Neutrophil (primary cell): ENCODE results near the gene PCBD1.

Experiments
- H3K27ac ChIP-seq: fragments of 200-600 bp; sonication (generic); 2 replicates; pipeline ENCODE4 v1.5.1; 2016; ENCODE audit warnings: mild to moderate bottlenecking, moderate library complexity
- H3K27me3 ChIP-seq: fragments of 200-600 bp; sonication (generic); 2 replicates; pipeline ENCODE4 v1.6.0; 2016; ENCODE audit warnings: mild to moderate bottlenecking
- H3K36me3 ChIP-seq: fragments of 200-600 bp; sonication (generic); 2 replicates; pipeline ENCODE4 v1.5.1; 2017
- H3K4me1 ChIP-seq, 2 experiments: fragments of 200-600 bp in 1 of 2; sonication (generic) in 1 of 2; 1 replicate in 1 of 2; 2 replicates in 1 of 2; pipeline versions ENCODE4 v1.5.1 to v1.6.1; 2013 to 2016; ENCODE audit warnings: low read depth in 1 of 2, low read length in 1 of 2, mild to moderate bottlenecking in 1 of 2, moderate library complexity in 1 of 2; ENCODE audit not compliant: control insufficient read depth in 1 of 2, insufficient read depth in 1 of 2
- H3K4me3 ChIP-seq, 2 experiments: fragments of 200-600 bp in 1 of 2; sonication (generic) in 1 of 2; 1 replicate in 1 of 2; 2 replicates in 1 of 2; pipeline ENCODE4 v1.5.1; 2013 to 2016; ENCODE audit warnings: low read depth in 1 of 2, low read length in 1 of 2, mild to moderate bottlenecking in 1 of 2, moderate library complexity in 1 of 2
- H3K9me3 ChIP-seq: fragments of 200-600 bp; sonication (generic); 2 replicates; pipeline ENCODE4 v1.5.1; 2016
- TF ChIP-seq, protein P1 (sequence below): fragments of 200-600 bp; sonication (generic); IDR thresholded peaks from 2 replicates; pipeline ENCODE4 v1.5.1; 2016; ENCODE audit warnings: antibody characterized with exemption

The PCBD1 gene

DNA sequence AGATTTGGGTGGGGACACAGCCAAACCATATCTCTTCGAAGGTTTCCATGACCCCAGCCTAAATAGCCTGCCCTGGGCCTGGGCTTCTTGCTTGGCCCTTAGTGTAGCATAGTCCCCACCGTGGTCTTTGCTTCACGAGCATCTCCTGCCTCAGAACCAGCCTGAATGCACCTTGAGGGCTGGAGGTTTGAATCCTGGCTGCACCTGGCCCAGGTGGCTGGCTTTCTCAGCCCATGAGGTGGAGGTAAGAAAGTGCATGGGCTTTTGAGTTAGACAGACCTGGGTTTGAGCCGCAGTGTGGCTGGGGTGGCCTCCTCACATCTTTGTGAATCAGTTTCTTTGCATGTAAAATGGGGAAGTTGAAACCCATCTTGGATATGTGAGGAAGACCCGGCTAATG, 24.2 kb upstream of the PCBD1 start:
- no peaks in the 10 kb centered on the region for H3K9me3 ChIP-seq
- no peak overlapping the region for H3K4me3 ChIP-seq
- TF ChIP-seq, protein P1, sequence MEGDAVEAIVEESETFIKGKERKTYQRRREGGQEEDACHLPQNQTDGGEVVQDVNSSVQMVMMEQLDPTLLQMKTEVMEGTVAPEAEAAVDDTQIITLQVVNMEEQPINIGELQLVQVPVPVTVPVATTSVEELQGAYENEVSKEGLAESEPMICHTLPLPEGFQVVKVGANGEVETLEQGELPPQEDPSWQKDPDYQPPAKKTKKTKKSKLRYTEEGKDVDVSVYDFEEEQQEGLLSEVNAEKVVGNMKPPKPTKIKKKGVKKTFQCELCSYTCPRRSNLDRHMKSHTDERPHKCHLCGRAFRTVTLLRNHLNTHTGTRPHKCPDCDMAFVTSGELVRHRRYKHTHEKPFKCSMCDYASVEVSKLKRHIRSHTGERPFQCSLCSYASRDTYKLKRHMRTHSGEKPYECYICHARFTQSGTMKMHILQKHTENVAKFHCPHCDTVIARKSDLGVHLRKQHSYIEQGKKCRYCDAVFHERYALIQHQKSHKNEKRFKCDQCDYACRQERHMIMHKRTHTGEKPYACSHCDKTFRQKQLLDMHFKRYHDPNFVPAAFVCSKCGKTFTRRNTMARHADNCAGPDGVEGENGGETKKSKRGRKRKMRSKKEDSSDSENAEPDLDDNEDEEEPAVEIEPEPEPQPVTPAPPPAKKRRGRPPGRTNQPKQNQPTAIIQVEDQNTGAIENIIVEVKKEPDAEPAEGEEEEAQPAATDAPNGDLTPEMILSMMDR = no peak
- H3K27ac ChIP-seq = no peak overlapping the region
- peaks cover 8% of the 10 kb centered on the region for H3K27me3 ChIP-seq
- H3K36me3 ChIP-seq = no peaks in the 10 kb centered on the region
- H3K4me1 ChIP-seq = no peaks in the 10 kb centered on the region

DNA sequence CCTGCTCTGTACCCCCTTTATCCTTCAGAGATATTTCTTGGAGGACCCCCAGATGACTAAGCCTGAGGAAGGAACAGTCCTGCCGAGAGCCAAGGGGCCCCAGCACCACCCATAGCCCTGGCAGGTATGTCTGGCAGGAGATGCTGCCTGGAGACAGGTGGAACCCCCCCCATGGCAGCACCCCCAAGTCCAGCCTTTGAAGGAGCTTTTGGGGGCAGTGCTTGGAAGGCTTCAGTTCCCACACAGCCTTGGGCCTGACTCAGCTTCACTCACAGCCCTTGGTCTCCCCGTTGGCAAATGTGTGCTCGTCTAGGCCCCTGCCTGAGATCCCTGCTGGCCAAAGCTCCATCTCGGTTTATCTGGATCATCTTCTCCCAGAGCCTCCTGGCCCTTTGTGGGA, 23.0 kb upstream of the PCBD1 start:
- Histone ChIP-seq H3K27me3 (peaks cover 8% of the 10 kb centered on the region), H3K36me3 (no peaks in the 10 kb centered on the region), H3K4me1 (no peaks in the 10 kb centered on the region), H3K9me3 (no peaks in the 10 kb centered on the region), H3K27ac (no peak overlapping the region), H3K4me3 (no peak overlapping the region)
- TF ChIP-seq, protein P1 = no peak

DNA sequence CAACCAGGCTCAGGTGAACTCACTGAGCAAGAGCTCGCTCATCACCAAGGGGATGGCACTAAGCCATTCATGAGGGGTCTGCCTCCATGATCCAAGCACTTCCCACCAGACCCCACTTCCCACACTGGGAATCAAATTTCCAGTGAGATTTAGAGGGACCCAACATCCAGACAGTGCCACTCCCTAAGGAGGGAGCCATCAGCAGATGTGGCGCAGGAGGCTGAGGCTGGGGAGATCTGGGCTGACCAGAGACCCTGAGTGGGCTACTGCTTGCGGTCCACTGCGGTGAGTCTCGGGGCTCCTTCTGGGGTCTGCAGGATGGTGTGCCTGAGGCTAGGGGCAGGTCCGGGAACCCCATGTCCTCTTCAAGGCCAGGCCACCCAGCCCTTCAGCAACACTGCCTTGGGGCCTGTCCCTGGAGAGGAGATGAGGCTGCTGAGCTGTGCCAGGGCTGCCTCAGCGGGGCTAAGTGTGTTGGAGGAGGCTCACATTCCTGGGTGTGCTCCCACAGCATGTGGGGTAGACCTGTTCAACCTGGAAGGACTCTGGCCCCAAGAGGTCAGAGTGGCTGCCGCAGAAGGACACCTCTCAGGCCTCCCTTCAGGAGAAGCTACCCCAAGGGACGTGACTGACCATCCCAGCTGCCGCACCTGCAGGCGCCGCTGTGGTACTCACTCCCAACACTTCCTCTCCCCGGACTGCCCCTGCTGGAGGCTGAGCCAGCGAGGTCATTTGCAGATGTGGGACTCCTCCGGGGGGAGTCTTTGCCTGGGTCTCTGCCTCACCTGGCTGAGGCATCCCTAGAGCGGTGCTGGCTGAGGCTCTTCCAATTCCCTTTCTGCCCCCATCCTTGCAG, 22.3 kb upstream of the PCBD1 start:
- no peaks in the 10 kb centered on the region for H3K9me3 ChIP-seq
- TF ChIP-seq, protein P1 = no peak
- H3K27ac ChIP-seq = no peak overlapping the region
- H3K4me3 ChIP-seq = no peak overlapping the region
- no peaks in the 10 kb centered on the region for H3K4me1 ChIP-seq
- H3K36me3 ChIP-seq = no peaks in the 10 kb centered on the region
- peaks cover 8% of the 10 kb centered on the region for H3K27me3 ChIP-seq

DNA sequence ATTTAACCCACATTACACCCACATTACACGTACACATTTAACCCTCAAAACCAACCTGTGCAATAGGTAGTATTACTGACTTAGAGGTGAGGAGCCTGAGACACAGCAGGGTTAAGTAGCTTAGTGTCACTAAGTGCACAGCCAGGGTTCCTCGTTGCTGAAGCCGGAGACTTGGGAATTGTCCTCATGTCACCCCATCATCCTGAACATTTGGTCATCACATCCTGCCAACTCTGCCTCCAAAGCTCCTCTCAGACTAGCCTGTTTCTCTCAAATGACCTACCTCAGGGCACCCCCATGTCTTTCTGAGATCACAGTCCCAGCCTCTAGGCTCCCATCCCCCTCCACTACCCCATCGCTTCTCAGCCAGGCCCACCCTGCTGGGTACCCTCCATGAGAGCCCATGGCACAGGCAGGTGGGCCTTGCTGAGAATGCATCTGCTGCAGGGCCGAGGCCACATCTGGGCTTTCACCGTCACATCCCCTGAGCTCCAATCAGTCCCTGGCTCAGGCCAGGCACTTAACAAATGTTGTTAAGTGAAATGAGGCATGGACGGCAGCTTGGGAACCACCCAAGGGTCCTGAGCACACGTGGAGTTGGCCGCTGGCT, 21.1 kb upstream of the PCBD1 start:
- H3K4me1 ChIP-seq = no peaks in the 10 kb centered on the region
- H3K36me3 ChIP-seq = no peaks in the 10 kb centered on the region
- H3K27me3 ChIP-seq = no peaks in the 10 kb centered on the region
- TF ChIP-seq, protein P1 = no peak
- H3K9me3 ChIP-seq = no peaks in the 10 kb centered on the region
- no peak overlapping the region for H3K27ac ChIP-seq
- H3K4me3 ChIP-seq = no peak overlapping the region

DNA sequence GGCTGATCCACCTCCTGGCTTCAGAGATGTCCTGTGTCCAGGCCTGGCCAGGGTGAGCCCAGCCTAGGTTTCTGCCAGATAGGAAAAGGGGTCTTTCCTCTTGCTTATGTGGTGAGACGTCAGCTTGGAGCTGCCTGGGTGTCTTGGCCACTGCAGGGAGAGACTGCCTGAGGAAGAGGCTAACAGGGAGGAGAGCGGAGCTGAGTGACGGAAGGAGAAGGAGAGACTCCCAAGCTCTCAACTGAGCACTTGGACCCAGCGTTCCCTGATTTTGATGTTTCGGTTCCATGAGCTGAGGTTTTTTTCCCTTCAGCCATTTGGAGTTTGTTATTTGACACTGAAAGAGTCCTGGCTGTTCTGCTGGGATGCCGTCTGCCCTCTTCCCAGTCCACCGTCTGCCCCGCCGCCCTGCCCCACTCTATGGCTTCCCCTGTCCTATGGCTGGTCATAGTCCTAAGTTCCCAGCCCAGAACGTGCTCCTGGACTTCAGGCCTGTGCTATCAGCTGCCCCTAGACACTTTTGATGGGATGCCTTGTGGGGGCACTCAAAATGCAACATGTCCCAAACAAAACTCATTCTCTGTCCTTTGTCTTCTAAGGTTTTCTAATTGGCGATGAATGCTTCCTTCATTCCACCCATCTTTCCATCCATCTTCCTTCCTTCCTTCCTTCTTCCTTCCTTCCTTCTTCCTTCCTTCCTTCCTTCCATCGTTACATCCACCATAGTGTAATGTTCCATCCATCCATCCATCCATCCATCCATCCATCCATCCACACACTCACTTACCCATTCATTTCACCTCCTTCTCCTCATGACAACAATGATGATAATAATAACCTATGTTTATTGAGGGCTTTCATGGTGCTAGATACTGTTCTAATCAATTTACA, 20.3 kb upstream of the PCBD1 start:
- Histone ChIP-seq H3K27ac (no peak overlapping the region), H3K4me1 (no peaks in the 10 kb centered on the region), H3K9me3 (no peaks in the 10 kb centered on the region), H3K27me3 (no peaks in the 10 kb centered on the region), H3K36me3 (no peaks in the 10 kb centered on the region), H3K4me3 (no peak overlapping the region)
- TF ChIP-seq, protein P1 = no peak
